SK-N-SH (cell line): ENCODE measurements around the gene LRRN1. TPM values are rescaled to one million over a fixed set of nuclear protein-coding genes. Genes with fewer than 3 reads are reported as not detected.

ENCODE experiments used
- CTCF ChIA-PET: fragments of 300-600, 350-600 bp; formaldehyde crosslinking; extraction: SDS; loops from one replicate; lab custom pipeline; 2021; lab: Yijun Ruan, JAX
- POLR2A ChIA-PET: fragments of 350-600 bp; sonication (Branson Sonifier 250); formaldehyde crosslinking; extraction: SDS; loops from one replicate; lab custom pipeline; 2020; ENCODE audit warnings: antibody characterized with exemption, inconsistent platforms; lab: Yijun Ruan, JAX
- DNase-seq: peaks from one replicate; pipeline ENCODE4 v3.0.0; 2012
- H2AFZ ChIP-seq: fragments of 200-600 bp; sonication (generic); 2 replicates; pipeline ENCODE4 v1.8.1; 2016; ENCODE audit warnings: antibody characterized with exemption, mild to moderate bottlenecking, low read depth
- H3F3A ChIP-seq: fragments of 200-600 bp; sonication (generic); replicated peaks from 2 replicates; pipeline ENCODE3; 2016; ENCODE audit warnings: antibody characterized with exemption, mild to moderate bottlenecking; ENCODE audit not compliant: insufficient read depth
- H3K27ac ChIP-seq, 2 experiments: fragments of 200-500 bp in 1 of 2; fragments of 200-600 bp in 1 of 2; sonication (Bioruptor generic) in 1 of 2; sonication (generic), shearing (Covaris generic) in 1 of 2; 2 replicates each; pipeline versions ENCODE4 v1.5.1 to v1.6.1; 2014 to 2016; ENCODE audit warnings: low read depth in 2 of 2, inconsistent platforms in 1 of 2, low read length in 1 of 2, mild to moderate bottlenecking in 1 of 2, mixed read lengths in 1 of 2
- H3K27me3 ChIP-seq: fragments of 200-600 bp; sonication (generic), shearing (Covaris generic); 2 replicates; pipeline ENCODE4 v1.6.1; 2016; ENCODE audit warnings: mixed run types; ENCODE audit not compliant: insufficient read depth
- H3K36me3 ChIP-seq, 2 experiments: fragments of 200-500 bp in 1 of 2; fragments of 200-600 bp in 1 of 2; sonication (Bioruptor generic) in 1 of 2; sonication (generic) in 1 of 2; replicated peaks in 1 of 2; 2 replicates each; pipeline versions ENCODE3 to v1.5.1; 2014 to 2016; ENCODE audit warnings: low read length in 1 of 2, mild to moderate bottlenecking in 1 of 2; ENCODE audit not compliant: insufficient read depth in 2 of 2, control insufficient read depth in 1 of 2
- H3K4me1 ChIP-seq, 2 experiments: fragments of 200-500 bp in 1 of 2; fragments of 200-600 bp in 1 of 2; sonication (Bioruptor generic) in 1 of 2; sonication (generic), shearing (Covaris generic) in 1 of 2; 2 replicates each; pipeline versions ENCODE4 v1.5.1 to v1.6.1; 2014 to 2016; ENCODE audit warnings: low read depth in 1 of 2, low read length in 1 of 2, mixed run types in 1 of 2; ENCODE audit not compliant: insufficient read depth in 2 of 2, control insufficient read depth in 1 of 2
- H3K4me2 ChIP-seq: fragments of 200-600 bp; sonication (generic), shearing (Covaris generic); 2 replicates; pipeline ENCODE4 v1.6.1; 2017; ENCODE audit warnings: mixed run types
- H3K4me3 ChIP-seq, 2 experiments: fragments of 200-500 bp in 1 of 2; fragments of 200-600 bp in 1 of 2; sonication (Bioruptor generic) in 1 of 2; sonication (generic), shearing (Covaris generic) in 1 of 2; 2 replicates each; pipeline versions ENCODE4 v1.5.1 to v1.8.1; 2014 to 2016; ENCODE audit warnings: low read depth in 2 of 2, inconsistent platforms in 1 of 2, low read length in 1 of 2, mild to moderate bottlenecking in 1 of 2, mixed read lengths in 1 of 2, moderate library complexity in 1 of 2
- H3K79me2 ChIP-seq: fragments of 200-600 bp; sonication (generic); 2 replicates; pipeline ENCODE4 v1.8.1; 2017; ENCODE audit warnings: mild to moderate bottlenecking; ENCODE audit not compliant: insufficient read depth
- H3K9ac ChIP-seq: fragments of 200-600 bp; sonication (generic); 2 replicates; pipeline ENCODE4 v1.6.1; 2017; ENCODE audit warnings: mixed run types
- H3K9me2 ChIP-seq: fragments of 200-600 bp; sonication (generic); 2 replicates; pipeline ENCODE4 v1.6.1; 2017; ENCODE audit warnings: mixed run types
- H3K9me3 ChIP-seq: fragments of 200-600 bp; sonication (generic); 2 replicates; pipeline ENCODE4 v1.6.1; 2017; ENCODE audit warnings: mixed run types, mild to moderate bottlenecking, moderate library complexity
- H4K20me1 ChIP-seq: fragments of 200-600 bp; sonication (generic); 2 replicates; pipeline ENCODE4 v1.6.1; 2017; ENCODE audit warnings: mild to moderate bottlenecking, mixed run types; ENCODE audit not compliant: insufficient read depth
- CHD2 ChIP-seq: fragments of 150-350 bp; IDR thresholded peaks from 2 replicates; pipeline ENCODE4 v1.6.1; 2018; ENCODE audit warnings: low read length; ENCODE audit not compliant: partially characterized antibody
- ELF1 ChIP-seq: IDR thresholded peaks from 2 replicates; pipeline ENCODE4 v1.4.0; 2012
- EZH2phosphoT487 ChIP-seq: fragments of 200-600 bp; sonication (generic); IDR thresholded peaks from 2 replicates; pipeline ENCODE4 v1.6.1; 2017; ENCODE audit warnings: low read depth, mixed run types, mild to moderate bottlenecking, antibody characterized with exemption, moderate library complexity, borderline replicate concordance
- FOSL2 ChIP-seq: IDR thresholded peaks from 2 replicates; pipeline ENCODE4 v1.4.0; 2012; ENCODE audit warnings: low read depth, mild to moderate bottlenecking, moderate library complexity, borderline replicate concordance
- FOXM1 ChIP-seq: IDR thresholded peaks from 2 replicates; pipeline ENCODE4 v1.4.0; 2012; ENCODE audit warnings: low read depth, mild to moderate bottlenecking
- GABPA ChIP-seq: IDR thresholded peaks from 2 replicates; pipeline ENCODE4 v1.4.0; 2012; ENCODE audit warnings: low read depth, mild to moderate bottlenecking
- JUND ChIP-seq: IDR thresholded peaks from 2 replicates; pipeline ENCODE4 v1.4.0; 2012
- MXI1 ChIP-seq: IDR thresholded peaks from 2 replicates; pipeline ENCODE4 v1.6.1; 2012; ENCODE audit warnings: mild to moderate bottlenecking, low read depth, low read length, improper control_type of control experiment
- NRF1 ChIP-seq: IDR thresholded peaks from 2 replicates; pipeline ENCODE4 v1.6.1; 2012; ENCODE audit warnings: low read depth, mild to moderate bottlenecking, low read length
- POLR2AphosphoS5 ChIP-seq: IDR thresholded peaks from 2 replicates; pipeline ENCODE4 v1.6.1; 2012; ENCODE audit warnings: low read depth, low read length
- RAD21 ChIP-seq: IDR thresholded peaks from 2 replicates; pipeline ENCODE4 v1.6.1; 2012; ENCODE audit warnings: mild to moderate bottlenecking, low read length
- TCF12 ChIP-seq: IDR thresholded peaks from 2 replicates; pipeline ENCODE4 v1.4.0; 2012
- TEAD4 ChIP-seq: IDR thresholded peaks from 2 replicates; pipeline ENCODE4 v1.4.0; 2012; ENCODE audit warnings: mild to moderate bottlenecking, borderline replicate concordance; ENCODE audit not compliant: insufficient read depth
- WGBS: methylation state at CpG from one replicate; pipeline ENCODE4 v1.1.6; 2017; ENCODE audit warnings: low lambda C conversion rate; 5-methylcytosine and 5-hydroxymethylcytosine counted together
- polyA plus RNA-seq, 3 experiments: library from polyadenylated mRNA; depleted of rRNA; stranded (reverse); fragments of >200 nt; gene quantifications; 2 replicates each; pipeline ENCODE4 v1.2.3, GENCODE V29; 2012
- TF ChIP-seq, protein P1 (sequence below): fragments of 200-600 bp; sonication (generic); IDR thresholded peaks from 2 replicates; pipeline ENCODE4 v1.6.1; 2017; ENCODE audit warnings: antibody characterized with exemption, mild to moderate bottlenecking, moderate library complexity
- TF ChIP-seq, protein P2 (sequence below): IDR thresholded peaks from 2 replicates; pipeline ENCODE4 v1.4.0; 2012; ENCODE audit warnings: low read depth
- TF ChIP-seq, protein P3 (sequence below): IDR thresholded peaks from 2 replicates; pipeline ENCODE4 v1.6.1; 2012; ENCODE audit warnings: mild to moderate bottlenecking, low read depth, low read length, moderate library complexity
- TF ChIP-seq, protein P4 (sequence below): IDR thresholded peaks from 2 replicates; pipeline ENCODE4 v1.4.0; 2012; ENCODE audit warnings: low read depth, borderline replicate concordance
- TF ChIP-seq, protein P5 (sequence below): IDR thresholded peaks from 2 replicates; pipeline ENCODE4; 2012

LRRN1 gene
- polyA plus RNA-seq, 1 of the 3 experiments (the other 2 are of a cell fraction), result 0.03 TPM

DNA sequence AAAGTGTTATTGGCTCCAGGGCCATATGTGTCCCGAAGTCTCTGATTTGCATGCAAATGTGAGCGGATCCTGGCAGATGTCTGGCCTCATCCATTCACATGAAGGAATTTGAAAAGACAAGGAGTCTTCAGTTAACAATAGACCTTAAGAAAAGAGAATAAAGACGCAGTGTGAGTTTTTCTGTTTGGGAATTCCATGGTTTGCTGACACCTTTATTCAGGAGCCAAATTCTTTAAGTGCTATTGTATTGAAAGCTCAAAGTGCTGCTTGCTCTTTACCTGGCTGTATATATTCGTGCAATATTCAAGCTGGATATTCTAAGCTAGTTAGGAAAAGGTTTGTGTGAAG is 2.2 kb downstream of the LRRN1 start (continued):
- TF ChIP-seq, protein P1, sequence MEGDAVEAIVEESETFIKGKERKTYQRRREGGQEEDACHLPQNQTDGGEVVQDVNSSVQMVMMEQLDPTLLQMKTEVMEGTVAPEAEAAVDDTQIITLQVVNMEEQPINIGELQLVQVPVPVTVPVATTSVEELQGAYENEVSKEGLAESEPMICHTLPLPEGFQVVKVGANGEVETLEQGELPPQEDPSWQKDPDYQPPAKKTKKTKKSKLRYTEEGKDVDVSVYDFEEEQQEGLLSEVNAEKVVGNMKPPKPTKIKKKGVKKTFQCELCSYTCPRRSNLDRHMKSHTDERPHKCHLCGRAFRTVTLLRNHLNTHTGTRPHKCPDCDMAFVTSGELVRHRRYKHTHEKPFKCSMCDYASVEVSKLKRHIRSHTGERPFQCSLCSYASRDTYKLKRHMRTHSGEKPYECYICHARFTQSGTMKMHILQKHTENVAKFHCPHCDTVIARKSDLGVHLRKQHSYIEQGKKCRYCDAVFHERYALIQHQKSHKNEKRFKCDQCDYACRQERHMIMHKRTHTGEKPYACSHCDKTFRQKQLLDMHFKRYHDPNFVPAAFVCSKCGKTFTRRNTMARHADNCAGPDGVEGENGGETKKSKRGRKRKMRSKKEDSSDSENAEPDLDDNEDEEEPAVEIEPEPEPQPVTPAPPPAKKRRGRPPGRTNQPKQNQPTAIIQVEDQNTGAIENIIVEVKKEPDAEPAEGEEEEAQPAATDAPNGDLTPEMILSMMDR, result no peak
- TF ChIP-seq CHD2 (no peak), JUND (no peak)

DNA sequence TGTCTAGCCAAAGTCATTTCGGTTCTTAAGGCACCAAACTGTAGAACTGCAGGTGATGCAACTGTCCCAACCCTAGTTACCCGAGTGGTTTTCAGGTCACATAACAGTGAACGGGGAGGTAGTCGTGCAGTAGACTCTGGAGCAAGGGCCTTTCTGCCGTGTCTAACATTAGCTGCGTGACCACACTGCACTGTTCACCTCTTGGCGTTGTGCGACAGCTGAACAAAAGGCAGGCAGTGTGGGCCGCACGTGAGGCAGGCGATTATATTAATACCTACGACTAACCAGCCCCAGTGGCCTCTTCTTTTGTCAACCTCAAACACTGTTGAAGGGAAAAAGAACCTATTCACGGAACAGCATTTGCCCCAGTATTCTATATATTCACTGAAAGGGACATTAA is 2.8 kb downstream of the LRRN1 start:
- H3K9me2 ChIP-seq, result no peaks in the 10 kb centered on the region
- no peak overlapping the region for H2AFZ ChIP-seq
- H3K9ac ChIP-seq, result no peak overlapping the region
- ChIA-PET POLR2A (no interaction called here), CTCF (interaction anchor here (1.3 kb wide), 1 partner anchor 196 kb away, joined by 3 read pairs; no protein-coding TSS in a partner anchor)
- no peak overlapping the region for H3K4me2 ChIP-seq
- H4K20me1 ChIP-seq, result no peaks in the 10 kb centered on the region
- no peaks in the 10 kb centered on the region for H3K36me3 ChIP-seq
- H3K27me3 ChIP-seq, result no peaks in the 10 kb centered on the region
- H3K9me3 ChIP-seq, result no peaks in the 10 kb centered on the region
- TF ChIP-seq, protein P2, sequence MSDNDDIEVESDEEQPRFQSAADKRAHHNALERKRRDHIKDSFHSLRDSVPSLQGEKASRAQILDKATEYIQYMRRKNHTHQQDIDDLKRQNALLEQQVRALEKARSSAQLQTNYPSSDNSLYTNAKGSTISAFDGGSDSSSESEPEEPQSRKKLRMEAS, result no peak
- TF ChIP-seq ELF1 (no peak), GABPA (no peak), POLR2AphosphoS5 (no peak), TCF12 (no peak), FOXM1 (no peak), RAD21 (no peak), EZH2phosphoT487 (no peak), TEAD4 (no peak), MXI1 (no peak), FOSL2 (no peak), NRF1 (no peak)
- TF ChIP-seq, protein P3, sequence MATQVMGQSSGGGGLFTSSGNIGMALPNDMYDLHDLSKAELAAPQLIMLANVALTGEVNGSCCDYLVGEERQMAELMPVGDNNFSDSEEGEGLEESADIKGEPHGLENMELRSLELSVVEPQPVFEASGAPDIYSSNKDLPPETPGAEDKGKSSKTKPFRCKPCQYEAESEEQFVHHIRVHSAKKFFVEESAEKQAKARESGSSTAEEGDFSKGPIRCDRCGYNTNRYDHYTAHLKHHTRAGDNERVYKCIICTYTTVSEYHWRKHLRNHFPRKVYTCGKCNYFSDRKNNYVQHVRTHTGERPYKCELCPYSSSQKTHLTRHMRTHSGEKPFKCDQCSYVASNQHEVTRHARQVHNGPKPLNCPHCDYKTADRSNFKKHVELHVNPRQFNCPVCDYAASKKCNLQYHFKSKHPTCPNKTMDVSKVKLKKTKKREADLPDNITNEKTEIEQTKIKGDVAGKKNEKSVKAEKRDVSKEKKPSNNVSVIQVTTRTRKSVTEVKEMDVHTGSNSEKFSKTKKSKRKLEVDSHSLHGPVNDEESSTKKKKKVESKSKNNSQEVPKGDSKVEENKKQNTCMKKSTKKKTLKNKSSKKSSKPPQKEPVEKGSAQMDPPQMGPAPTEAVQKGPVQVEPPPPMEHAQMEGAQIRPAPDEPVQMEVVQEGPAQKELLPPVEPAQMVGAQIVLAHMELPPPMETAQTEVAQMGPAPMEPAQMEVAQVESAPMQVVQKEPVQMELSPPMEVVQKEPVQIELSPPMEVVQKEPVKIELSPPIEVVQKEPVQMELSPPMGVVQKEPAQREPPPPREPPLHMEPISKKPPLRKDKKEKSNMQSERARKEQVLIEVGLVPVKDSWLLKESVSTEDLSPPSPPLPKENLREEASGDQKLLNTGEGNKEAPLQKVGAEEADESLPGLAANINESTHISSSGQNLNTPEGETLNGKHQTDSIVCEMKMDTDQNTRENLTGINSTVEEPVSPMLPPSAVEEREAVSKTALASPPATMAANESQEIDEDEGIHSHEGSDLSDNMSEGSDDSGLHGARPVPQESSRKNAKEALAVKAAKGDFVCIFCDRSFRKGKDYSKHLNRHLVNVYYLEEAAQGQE, result no peak
- TF ChIP-seq, protein P4, sequence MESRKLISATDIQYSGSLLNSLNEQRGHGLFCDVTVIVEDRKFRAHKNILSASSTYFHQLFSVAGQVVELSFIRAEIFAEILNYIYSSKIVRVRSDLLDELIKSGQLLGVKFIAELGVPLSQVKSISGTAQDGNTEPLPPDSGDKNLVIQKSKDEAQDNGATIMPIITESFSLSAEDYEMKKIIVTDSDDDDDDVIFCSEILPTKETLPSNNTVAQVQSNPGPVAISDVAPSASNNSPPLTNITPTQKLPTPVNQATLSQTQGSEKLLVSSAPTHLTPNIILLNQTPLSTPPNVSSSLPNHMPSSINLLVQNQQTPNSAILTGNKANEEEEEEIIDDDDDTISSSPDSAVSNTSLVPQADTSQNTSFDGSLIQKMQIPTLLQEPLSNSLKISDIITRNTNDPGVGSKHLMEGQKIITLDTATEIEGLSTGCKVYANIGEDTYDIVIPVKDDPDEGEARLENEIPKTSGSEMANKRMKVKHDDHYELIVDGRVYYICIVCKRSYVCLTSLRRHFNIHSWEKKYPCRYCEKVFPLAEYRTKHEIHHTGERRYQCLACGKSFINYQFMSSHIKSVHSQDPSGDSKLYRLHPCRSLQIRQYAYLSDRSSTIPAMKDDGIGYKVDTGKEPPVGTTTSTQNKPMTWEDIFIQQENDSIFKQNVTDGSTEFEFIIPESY, result no peak
- TF ChIP-seq, protein P1, result no peak
- TF ChIP-seq, protein P5, sequence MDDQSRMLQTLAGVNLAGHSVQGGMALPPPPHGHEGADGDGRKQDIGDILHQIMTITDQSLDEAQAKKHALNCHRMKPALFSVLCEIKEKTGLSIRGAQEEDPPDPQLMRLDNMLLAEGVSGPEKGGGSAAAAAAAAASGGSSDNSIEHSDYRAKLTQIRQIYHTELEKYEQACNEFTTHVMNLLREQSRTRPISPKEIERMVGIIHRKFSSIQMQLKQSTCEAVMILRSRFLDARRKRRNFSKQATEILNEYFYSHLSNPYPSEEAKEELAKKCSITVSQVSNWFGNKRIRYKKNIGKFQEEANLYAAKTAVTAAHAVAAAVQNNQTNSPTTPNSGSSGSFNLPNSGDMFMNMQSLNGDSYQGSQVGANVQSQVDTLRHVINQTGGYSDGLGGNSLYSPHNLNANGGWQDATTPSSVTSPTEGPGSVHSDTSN, result no peak
- no peaks in the 10 kb centered on the region for H3K79me2 ChIP-seq
- 63% methylated on average over 13 of the region's 13 CpGs for WGBS
- no peak for DNase-seq
- no peak overlapping the region for H3K27ac ChIP-seq
- peaks cover 0 to 2% of the 10 kb centered on the region in 2 experiments; a peak in 1 of 4 replicates for H3K4me1 ChIP-seq
- no peak overlapping the region for H3K4me3 ChIP-seq
- H3F3A ChIP-seq, result no peaks in the 10 kb centered on the region
